Memory B cell (primary cell): Measurements from ENCODE around the gene CHRNB1.

Experiments used
- ATAC-seq: fragments of 150-1000 bp; cut with Tn5 transposase; 2 replicates; pipeline ENCODE4 v1.10.0; 2021; ENCODE audit warnings: low read depth, mild to moderate bottlenecking, moderate library complexity
- DNase-seq, 2 donors: peaks; one replicate each; pipeline ENCODE4 v3.0.0; 2022; ENCODE audit warnings: low spot score in 2 of 2
- H3K27ac Mint-ChIP-seq: one replicate; pipeline ENCODE4 v1.8.0; 2022; ENCODE audit warnings: mild to moderate bottlenecking, moderate library complexity, mixed read lengths
- H3K27me3 Mint-ChIP-seq: one replicate; pipeline ENCODE4 v1.8.0; 2022; ENCODE audit warnings: mixed read lengths
- H3K36me3 Mint-ChIP-seq: one replicate; pipeline ENCODE4 v1.8.0; 2022; ENCODE audit warnings: mild to moderate bottlenecking, mixed read lengths
- H3K4me1 Mint-ChIP-seq: one replicate; pipeline ENCODE4 v1.8.0; 2022; ENCODE audit warnings: mixed read lengths
- H3K4me3 Mint-ChIP-seq: one replicate; pipeline ENCODE4 v1.8.0; 2022; ENCODE audit warnings: mild to moderate bottlenecking, moderate library complexity, mixed read lengths
- H3K9me3 Mint-ChIP-seq: one replicate; pipeline ENCODE4 v1.8.0; 2022; ENCODE audit warnings: mixed read lengths

The CHRNB1 gene

GRCh38 chr17:7503521-7503920 is 58.7 kb downstream of the CHRNB1 start:
- no peak overlapping the region for H3K4me3 Mint-ChIP-seq
- H3K4me1 Mint-ChIP-seq = no peaks in the 10 kb centered on the region
- no peaks in the 10 kb centered on the region for H3K9me3 Mint-ChIP-seq
- H3K36me3 Mint-ChIP-seq = peaks cover 48% of the 10 kb centered on the region
- no peak for DNase-seq
- H3K27me3 Mint-ChIP-seq = no peaks in the 10 kb centered on the region
- ATAC-seq = no peak
- H3K27ac Mint-ChIP-seq = no peak overlapping the region
